Suprapubic skin (tissue), 3 donors: ENCODE data around the gene LYL1.

Experiments
- CTCF ChIP-seq, 2 donors: fragments of 200-600 bp in 1 of 2; fragments of 450-650 bp in 1 of 2; sonication (generic) in 1 of 2; IDR thresholded peaks; one replicate each; pipeline ENCODE4 v1.5.1; 2016 to 2019; ENCODE audit warnings: antibody characterized with exemption in 2 of 2, mild to moderate bottlenecking in 1 of 2, moderate library complexity in 1 of 2
- EP300 ChIP-seq: sonication (generic); formaldehyde crosslinking; IDR thresholded peaks from one replicate; pipeline ENCODE4 v1.6.1; 2017; ENCODE audit warnings: antibody characterized with exemption

- no peak for TF ChIP-seq CTCF (IDR thresholded peaks at IDR 0.05)
- no peak for TF ChIP-seq EP300
These were observed 20.6 kb upstream of the LYL1 start for GRCh38 chr19:13122980-13123957.
